GM06990 (cell line): ENCODE data around the gene RPS28.
A peak's percentile ranks its signal among the peaks of the same experiment; 100 is the strongest.

Experiments used
- DNase-seq: peaks from one replicate; pipeline ENCODE4 v3.0.0-alpha.2; 2011; ENCODE audit not compliant: insufficient read length; ENCODE audit errors: extremely low read depth
- H3K27me3 ChIP-seq: replicated peaks from 2 replicates; pipeline ENCODE4 v1.6.0; 2011; ENCODE audit warnings: low read length; ENCODE audit not compliant: control insufficient read depth, insufficient read depth
- H3K36me3 ChIP-seq: 2 replicates; pipeline ENCODE4 v1.5.1; 2011; ENCODE audit warnings: low read length; ENCODE audit not compliant: control insufficient read depth, insufficient read depth
- H3K4me3 ChIP-seq: replicated peaks from 2 replicates; pipeline ENCODE4 v1.5.1; 2011; ENCODE audit warnings: low read depth, mild to moderate bottlenecking, control low read depth, low read length
- TF ChIP-seq, protein P1 (sequence below): IDR thresholded peaks from 2 replicates; pipeline ENCODE4 v1.5.1; 2011; ENCODE audit warnings: low read length, control low read depth, mild to moderate bottlenecking, inconsistent platforms; ENCODE audit not compliant: insufficient read depth, poor library complexity, severe bottlenecking

Gene RPS28

DNA sequence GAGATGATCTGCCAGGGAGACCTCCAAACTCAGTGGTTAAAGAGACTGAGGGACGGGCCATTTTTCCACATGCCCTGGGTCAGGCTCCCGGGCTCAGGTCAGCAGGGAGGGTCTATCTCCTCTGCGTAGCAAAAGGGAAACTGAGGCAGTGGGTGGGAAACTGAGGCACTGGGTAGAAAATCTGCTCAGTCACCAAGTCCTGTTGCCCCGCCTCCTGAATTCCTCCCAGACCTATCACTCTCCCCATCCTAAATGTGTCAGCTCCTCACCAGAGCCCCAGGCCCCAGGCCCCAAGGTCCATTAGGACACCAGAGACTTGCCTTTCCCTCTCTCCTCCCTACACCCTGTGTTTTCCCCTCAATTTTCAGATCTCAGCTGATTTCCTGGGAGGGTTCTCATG is 15.5 kb upstream of the RPS28 start:
- peaks cover 13% of the 10 kb centered on the region for H3K36me3 ChIP-seq
- no peak for DNase-seq
- TF ChIP-seq, protein P1, sequence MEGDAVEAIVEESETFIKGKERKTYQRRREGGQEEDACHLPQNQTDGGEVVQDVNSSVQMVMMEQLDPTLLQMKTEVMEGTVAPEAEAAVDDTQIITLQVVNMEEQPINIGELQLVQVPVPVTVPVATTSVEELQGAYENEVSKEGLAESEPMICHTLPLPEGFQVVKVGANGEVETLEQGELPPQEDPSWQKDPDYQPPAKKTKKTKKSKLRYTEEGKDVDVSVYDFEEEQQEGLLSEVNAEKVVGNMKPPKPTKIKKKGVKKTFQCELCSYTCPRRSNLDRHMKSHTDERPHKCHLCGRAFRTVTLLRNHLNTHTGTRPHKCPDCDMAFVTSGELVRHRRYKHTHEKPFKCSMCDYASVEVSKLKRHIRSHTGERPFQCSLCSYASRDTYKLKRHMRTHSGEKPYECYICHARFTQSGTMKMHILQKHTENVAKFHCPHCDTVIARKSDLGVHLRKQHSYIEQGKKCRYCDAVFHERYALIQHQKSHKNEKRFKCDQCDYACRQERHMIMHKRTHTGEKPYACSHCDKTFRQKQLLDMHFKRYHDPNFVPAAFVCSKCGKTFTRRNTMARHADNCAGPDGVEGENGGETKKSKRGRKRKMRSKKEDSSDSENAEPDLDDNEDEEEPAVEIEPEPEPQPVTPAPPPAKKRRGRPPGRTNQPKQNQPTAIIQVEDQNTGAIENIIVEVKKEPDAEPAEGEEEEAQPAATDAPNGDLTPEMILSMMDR: no peak
- no peaks in the 10 kb centered on the region for H3K27me3 ChIP-seq
- no peak overlapping the region for H3K4me3 ChIP-seq

DNA sequence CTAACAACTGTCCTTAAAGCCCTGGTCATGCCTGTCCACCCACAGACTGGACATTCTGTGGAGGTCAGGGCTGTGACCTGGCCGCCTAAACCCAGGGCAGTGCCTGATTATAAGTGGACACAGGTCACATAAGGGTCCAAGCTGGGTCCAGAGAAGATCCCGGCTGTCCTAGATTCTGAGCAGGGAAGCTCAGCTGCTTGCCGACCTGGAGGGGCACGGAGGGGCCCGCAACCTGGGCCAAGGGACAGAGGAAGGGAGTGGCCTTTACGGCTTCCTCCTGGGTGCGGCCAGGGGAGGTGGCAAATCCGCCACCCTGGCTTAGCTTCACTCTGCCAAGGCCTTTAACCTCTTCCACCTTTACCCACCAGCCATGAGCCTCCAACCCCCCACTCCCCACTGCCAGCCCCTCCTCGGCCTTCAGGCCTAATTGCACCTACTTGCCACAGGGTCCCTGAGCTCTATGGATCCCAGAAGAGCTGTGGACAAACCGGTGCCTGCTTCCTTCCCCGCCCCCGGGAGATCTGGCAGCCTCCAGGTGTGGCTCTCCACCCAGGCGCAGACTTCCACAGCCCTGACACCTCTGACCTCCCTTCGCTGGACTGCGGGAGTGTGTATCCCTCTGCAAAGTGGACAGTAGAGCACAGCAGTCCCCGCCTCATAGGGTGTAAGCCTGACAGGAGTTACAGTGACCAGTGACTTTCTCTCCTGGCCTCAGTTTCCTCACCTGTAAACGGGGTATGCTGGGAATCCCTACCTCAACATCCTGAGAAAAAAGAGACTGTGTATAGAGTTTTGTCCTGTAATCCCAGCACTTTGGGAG is 14.9 kb upstream of the RPS28 start:
- TF ChIP-seq, protein P1: no peak
- peaks cover 14% of the 10 kb centered on the region for H3K36me3 ChIP-seq
- DNase-seq: no peak
- no peaks in the 10 kb centered on the region for H3K27me3 ChIP-seq
- H3K4me3 ChIP-seq: no peak overlapping the region; the same call in 1 of the 2 replicates

DNA sequence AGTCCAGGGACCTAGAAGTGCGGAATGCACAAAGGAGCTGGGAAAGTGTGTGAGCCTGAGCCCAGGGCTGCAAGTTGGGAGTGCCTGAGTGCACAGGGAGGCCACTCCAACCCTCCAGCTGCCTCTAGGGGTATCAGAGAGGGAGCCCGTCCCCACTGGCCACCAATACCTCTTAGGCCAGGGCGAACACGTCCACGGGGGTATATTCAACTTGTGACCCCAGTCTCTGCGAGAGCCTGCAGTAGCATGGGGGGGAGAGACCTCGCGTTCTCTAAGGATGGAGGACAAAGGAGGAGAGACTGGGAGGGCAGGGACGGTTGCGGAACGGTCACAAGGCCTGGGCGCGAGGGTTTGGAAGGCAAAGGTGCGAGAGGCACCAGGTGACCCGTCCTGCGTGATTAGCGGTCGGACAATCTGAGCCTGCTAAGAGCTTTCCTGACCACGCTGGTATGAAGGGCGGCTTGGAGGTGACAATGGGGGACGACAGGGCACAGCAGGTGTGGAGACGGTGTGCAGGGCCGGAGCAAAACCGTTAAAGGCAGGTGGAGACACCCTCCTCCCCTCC is 13.8 kb upstream of the RPS28 start:
- TF ChIP-seq, protein P1: no peak
- no peak for DNase-seq
- H3K36me3 ChIP-seq: peaks cover 18% of the 10 kb centered on the region
- no peaks in the 10 kb centered on the region for H3K27me3 ChIP-seq
- peak overlapping the region; percentile 62 for H3K4me3 ChIP-seq

DNA sequence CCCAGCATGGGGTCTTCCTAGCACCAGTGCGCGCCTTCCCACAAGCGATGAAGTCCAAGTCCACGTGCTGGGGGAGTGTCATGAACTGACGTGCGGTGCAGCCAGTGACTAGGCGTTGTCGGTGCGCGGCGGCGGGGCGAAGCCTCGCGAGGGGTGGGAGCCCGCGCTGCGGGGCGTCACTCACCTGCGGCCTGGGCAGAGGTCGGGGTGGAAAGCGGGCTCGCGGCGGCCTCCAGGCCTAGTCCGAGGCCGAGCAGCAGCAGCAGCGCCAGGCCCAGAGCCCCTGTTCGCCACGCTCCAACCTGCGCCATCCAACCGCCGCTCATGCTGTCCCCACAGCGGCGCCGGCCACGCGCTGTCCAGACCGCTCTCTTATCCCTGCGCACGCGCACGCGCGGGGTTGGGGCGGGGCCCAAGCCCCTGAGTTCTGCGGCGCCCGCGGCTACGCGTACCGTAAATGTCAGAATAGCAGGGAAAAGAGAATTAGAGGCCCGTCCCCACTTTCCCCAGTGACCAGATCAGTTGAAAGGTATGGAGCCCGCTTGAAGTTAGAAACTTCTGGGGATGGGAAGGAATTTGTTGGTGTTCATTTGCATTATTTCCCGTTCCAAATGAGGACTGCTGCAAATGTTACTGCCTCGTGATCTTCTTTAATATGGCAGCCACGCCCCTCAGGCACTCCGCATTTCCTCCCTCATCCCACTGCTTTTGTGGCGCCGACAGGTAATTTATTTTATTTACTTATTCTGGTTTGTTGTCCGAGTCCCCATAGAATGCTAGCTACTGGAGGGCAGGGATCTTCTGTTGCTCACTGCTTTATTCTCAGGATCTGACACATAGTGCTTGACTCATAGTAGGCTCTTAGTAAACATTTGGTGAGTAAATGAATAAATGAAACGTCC is 13.1 kb upstream of the RPS28 start, which contains the start of gene CD320:
TSS of gene CD320 (minus strand) at position 394 of the 902 bp plus-strand sequence. CDS start at position 326, 68 bp downstream.
- TF ChIP-seq, protein P1: no peak
- peak; percentile 92 for DNase-seq
- H3K27me3 ChIP-seq: no peaks in the 10 kb centered on the region
- peak within 1 kb of the TSS; percentile 62 for H3K4me3 ChIP-seq
- peaks cover 21% of the 10 kb centered on the region for H3K36me3 ChIP-seq

DNA sequence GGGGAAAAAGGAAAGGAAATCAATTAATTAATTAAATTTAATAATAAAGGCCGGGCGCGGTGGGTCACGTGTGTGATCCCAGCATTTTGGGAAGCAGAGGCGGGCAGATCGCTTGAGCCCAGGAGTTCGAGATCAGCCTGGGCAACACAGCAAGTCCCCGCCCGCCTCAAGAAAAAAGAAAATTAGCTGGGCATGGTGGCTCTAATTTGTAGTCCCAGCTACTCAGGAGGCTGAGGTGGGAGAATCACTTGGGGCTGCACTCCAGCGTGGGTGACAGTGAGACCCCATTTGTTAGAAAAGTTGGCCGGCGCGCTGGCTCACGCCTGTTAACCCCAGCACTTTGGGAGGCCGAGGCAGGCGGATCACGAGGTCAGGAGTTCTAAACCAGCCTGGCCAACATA is 12.4 kb upstream of the RPS28 start:
- TF ChIP-seq, protein P1: no peak
- H3K4me3 ChIP-seq: no peak overlapping the region
- no peaks in the 10 kb centered on the region for H3K27me3 ChIP-seq
- DNase-seq: no peak
- peaks cover 20% of the 10 kb centered on the region for H3K36me3 ChIP-seq
